ENCODE results near the gene OPTN.
"Not testable (repeated sequence)": the region's sequence is repeated elsewhere in the genome, so short reads cannot be mapped to it uniquely, and the experiment has no call there.

Gene OPTN

GRCh38 chr10:13139150-13139549 lies 39.2 kb downstream of the OPTN start:
- peaks cover 51% of the 10 kb centered on the region for H3K36me3 Mint-ChIP-seq
- ATAC-seq: no peak
- no peaks in the 10 kb centered on the region for H3K27me3 Mint-ChIP-seq
- no peak overlapping the region for H3K27ac Mint-ChIP-seq
- H3K4me3 Mint-ChIP-seq: no peak overlapping the region
- no peaks in the 10 kb centered on the region for H3K9me3 Mint-ChIP-seq
- no peaks in the 10 kb centered on the region for H3K4me1 Mint-ChIP-seq

- H3K9me3 Mint-ChIP-seq: peaks cover 1% of the 10 kb centered on the region
- H3K27me3 Mint-ChIP-seq: no peaks in the 10 kb centered on the region
- H3K27ac Mint-ChIP-seq: no peak overlapping the region
- no peak overlapping the region for H3K4me3 Mint-ChIP-seq
- no peaks in the 10 kb centered on the region for H3K4me1 Mint-ChIP-seq
- ATAC-seq: no peak
- H3K36me3 Mint-ChIP-seq: peaks cover 51% of the 10 kb centered on the region
These were observed 39.7 kb downstream of the OPTN start for GRCh38 chr10:13139676-13140075.

DNA sequence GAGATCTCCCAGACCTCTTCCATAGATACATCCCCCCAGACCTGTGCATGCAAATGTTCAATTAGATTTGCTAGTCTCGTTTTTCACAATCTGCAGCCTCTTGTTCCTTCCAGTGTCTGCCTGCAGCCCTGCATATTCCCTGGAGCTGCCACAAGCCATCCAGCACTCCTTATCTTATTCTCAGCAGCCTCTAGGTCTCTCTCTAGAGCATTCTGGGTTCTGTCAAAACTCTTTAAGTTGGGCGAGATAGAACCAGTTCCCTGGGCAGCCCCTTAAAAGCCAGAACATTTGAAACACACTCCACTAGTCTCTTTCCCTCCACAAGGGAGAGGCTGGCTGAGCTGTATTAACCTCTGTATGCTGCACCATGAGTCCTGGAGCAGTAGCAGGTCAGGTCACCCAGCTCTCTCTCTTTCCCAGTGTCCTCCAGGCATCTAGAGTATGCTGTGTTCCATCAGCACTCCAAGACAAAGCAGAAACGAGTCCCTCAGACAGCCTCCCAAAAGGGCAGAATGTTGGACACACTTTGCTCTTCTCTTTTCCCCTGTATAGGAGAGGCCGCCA lies 40.7 kb downstream of the OPTN start:
- Mint-ChIP-seq H3K4me1 (no peaks in the 10 kb centered on the region), H3K27ac (no peak overlapping the region), H3K36me3 (peaks cover 51% of the 10 kb centered on the region), H3K9me3 (peaks cover 8% of the 10 kb centered on the region), H3K4me3 (no peak overlapping the region), H3K27me3 (no peaks in the 10 kb centered on the region)
- no peak for ATAC-seq

GRCh38 chr10:13143766-13144165 lies 43.8 kb downstream of the OPTN start:
- Mint-ChIP-seq H3K4me1 (no peaks in the 10 kb centered on the region), H3K9me3 (peaks cover 8% of the 10 kb centered on the region), H3K27me3 (no peaks in the 10 kb centered on the region), H3K4me3 (no peak overlapping the region), H3K36me3 (peaks cover 38% of the 10 kb centered on the region), H3K27ac (no peak overlapping the region)
- no peak for ATAC-seq

DNA sequence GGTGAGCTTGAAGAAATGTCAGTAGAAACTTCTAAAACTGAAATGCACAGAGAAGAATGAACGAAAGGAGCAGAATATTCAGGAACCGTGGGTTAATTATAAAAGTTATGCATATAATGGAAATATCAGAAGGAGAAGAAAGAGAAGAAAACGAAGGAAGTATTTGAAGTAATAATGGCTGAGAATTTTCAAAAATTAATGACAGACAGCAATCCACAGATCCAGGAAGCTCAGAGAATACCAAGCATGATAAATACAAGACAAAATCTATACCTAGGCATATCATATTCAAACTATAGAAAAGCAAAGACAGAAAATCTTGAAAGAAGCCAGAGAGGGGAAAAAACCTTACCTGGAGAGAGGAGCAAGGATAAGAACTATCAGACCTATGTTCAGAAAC lies 44.9 kb downstream of the OPTN start:
- ATAC-seq: no peak
- no peaks in the 10 kb centered on the region for H3K27me3 Mint-ChIP-seq
- peaks cover 38% of the 10 kb centered on the region for H3K36me3 Mint-ChIP-seq
- no peaks in the 10 kb centered on the region for H3K4me1 Mint-ChIP-seq
- H3K27ac Mint-ChIP-seq: no peak overlapping the region
- peaks cover 8% of the 10 kb centered on the region for H3K9me3 Mint-ChIP-seq
- H3K4me3 Mint-ChIP-seq: no peak overlapping the region

DNA sequence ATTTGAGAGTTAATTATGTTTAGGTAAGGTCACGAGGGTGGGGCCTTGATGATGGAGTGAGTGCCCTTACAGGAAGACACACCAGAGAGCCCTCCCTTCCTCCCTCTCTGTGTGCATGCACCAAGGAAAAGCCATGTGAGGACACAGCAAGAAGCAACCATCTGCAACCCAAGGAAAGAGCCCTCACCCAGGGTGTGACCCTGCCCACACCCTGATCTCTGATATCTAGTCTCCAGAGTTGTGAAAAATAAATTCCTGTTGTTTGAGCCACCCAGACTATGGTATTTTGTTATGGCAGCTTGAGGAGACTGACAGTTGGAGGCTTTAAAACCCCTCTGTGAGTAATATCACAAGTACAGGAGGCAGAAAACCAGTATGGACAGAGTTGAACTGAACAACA lies 46.4 kb downstream of the OPTN start:
- H3K9me3 Mint-ChIP-seq: peaks cover 8% of the 10 kb centered on the region
- ATAC-seq: no peak
- peaks cover 23% of the 10 kb centered on the region for H3K36me3 Mint-ChIP-seq
- no peak overlapping the region for H3K27ac Mint-ChIP-seq
- H3K27me3 Mint-ChIP-seq: no peaks in the 10 kb centered on the region
- no peak overlapping the region for H3K4me3 Mint-ChIP-seq
- H3K4me1 Mint-ChIP-seq: no peaks in the 10 kb centered on the region

GRCh38 chr10:13147161-13147560 lies 47.2 kb downstream of the OPTN start:
- no peak overlapping the region for H3K4me3 Mint-ChIP-seq
- peaks cover 23% of the 10 kb centered on the region for H3K36me3 Mint-ChIP-seq
- peaks cover 8% of the 10 kb centered on the region for H3K9me3 Mint-ChIP-seq
- H3K27ac Mint-ChIP-seq: no peak overlapping the region
- no peak for ATAC-seq
- no peaks in the 10 kb centered on the region for H3K27me3 Mint-ChIP-seq
- H3K4me1 Mint-ChIP-seq: no peaks in the 10 kb centered on the region

DNA sequence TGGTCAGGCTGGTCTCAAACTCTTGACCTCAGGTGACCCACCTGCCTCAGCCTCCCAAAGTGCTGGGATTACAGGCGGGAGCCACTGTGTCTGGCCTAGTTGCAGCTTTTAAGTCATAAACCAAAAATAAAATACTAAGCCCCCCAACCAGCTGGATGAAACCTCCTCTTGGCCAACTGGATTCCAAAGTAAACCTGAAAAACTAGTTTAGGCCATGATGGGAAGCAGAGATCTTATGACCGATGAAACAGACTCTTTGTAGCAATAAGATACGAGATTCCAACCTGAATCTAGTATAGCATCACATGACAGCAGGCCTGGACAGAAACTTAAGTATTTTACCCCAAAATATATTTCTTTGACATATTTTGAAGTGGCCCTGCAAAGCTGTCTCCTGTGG lies 52.3 kb downstream of the OPTN start:
- Mint-ChIP-seq H3K4me3 (no peak overlapping the region), H3K4me1 (no peaks in the 10 kb centered on the region), H3K27me3 (no peaks in the 10 kb centered on the region), H3K36me3 (no peaks in the 10 kb centered on the region), H3K9me3 (no peaks in the 10 kb centered on the region), H3K27ac (no peak overlapping the region)
- ATAC-seq: no peak

- not testable (repeated sequence) for H3K4me1 Mint-ChIP-seq, ATAC-seq, H3K4me3 Mint-ChIP-seq, H3K27me3 Mint-ChIP-seq, H3K27ac Mint-ChIP-seq, H3K36me3 Mint-ChIP-seq, H3K9me3 Mint-ChIP-seq
These were observed 55.9 kb downstream of the OPTN start for GRCh38 chr10:13155860-13156259.

DNA sequence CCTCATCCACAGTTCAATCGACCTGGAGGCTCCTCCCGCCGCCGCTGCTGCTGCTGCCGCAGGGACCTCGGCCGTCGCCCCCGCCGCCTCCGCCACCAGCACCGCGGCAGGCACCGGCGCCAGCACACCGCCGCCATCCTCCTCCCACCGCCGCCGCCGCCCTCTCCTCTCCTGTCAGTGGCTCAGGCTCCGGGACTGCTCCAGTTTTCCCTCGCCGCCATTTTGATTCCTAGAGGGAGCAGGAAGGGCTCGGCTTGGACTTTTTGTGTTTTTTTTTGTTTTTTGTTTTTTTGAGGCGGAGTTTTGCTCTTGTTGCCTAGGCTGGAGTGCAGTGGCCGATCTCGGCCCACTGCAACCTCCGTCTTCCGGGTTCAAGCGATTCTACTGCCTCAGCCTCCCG lies 58.4 kb downstream of the OPTN start:
- Mint-ChIP-seq H3K36me3 (no peaks in the 10 kb centered on the region), H3K9me3 (no peaks in the 10 kb centered on the region), H3K4me1 (peaks cover 14% of the 10 kb centered on the region), H3K27ac (peak overlapping the region; percentile 57), H3K4me3 (peak overlapping the region; percentile 73), H3K27me3 (no peaks in the 10 kb centered on the region)
- no peak for ATAC-seq

DNA sequence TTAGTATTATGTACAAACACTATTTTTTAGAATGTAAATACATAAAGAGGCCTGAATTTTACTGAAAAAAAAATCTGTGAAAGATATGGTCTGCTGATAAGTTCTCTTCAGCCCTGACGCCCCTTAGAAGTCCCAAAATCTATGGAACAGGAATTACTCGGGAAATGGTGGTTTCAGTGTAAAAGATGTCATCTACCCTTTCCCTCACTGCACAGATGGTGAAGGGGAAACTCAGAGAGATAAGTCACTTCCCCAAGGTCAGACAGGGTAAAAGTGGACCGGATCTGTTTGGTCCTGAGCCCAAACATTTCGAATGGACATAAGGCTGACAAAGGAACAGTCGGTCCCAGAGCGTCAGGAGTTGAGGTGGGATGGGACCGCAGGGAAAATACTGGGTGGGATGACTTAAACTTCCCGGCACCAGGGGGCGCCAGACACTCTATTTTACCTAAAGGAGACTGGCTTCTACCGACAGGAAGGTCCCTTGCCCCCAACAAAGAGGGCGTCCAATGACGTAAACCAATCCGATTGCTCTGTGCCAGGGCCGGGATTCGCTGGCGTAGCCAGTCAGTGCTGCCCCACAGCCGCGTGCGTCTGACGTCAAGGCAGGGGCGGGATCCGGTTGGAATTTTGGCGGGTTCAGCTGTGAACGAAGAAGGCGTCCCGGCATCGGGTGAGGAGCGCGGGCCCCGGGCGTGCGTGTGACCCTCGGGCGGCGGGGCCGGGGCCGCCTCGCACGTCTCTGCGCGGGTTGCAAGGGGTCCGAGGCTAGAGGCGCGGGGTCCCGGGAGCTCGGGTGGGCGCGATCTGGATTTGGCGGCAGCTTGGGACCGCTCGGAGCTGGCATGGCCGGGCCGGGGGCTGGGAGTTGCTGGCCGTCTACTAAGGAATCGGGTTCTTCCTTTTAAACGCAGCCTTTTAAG lies 61.2 kb downstream of the OPTN start, which contains the start of gene MCM10:
Gene MCM10, plus strand, starts transcription at position 625 of the 923 bp plus-strand sequence. CDS start 2,645 bp downstream, outside the sequence.
- peak within 1 kb of the TSS; percentile 77 for H3K4me3 Mint-ChIP-seq
- no peaks in the 10 kb centered on the region for H3K36me3 Mint-ChIP-seq
- peaks cover 14% of the 10 kb centered on the region for H3K4me1 Mint-ChIP-seq
- peak within 1 kb of the TSS; percentile 42 for H3K27ac Mint-ChIP-seq
- no peaks in the 10 kb centered on the region for H3K27me3 Mint-ChIP-seq
- no peaks in the 10 kb centered on the region for H3K9me3 Mint-ChIP-seq
- peak; percentile 100 for ATAC-seq

DNA sequence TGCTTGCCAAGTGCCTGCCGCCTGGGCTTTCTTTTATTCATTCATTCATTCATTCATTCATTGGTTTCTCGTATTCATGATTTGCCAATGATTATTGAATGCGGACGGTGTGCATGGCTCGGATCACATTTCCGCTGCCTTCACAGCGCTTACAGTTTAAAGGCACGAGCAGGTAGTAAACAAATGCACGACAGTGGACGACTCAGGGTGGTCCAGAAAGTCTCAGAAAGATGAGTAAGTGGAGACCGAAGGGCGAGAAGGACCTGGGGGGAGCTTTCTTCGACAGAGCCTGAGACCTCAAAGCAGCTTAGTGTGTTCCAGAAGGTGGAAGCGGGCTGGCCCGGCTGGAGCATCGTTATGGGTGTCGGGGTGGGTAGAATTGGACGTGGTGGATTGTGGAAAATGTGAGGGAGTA lies 61.9 kb downstream of the OPTN start:
- peak overlapping the region; percentile 42 for H3K27ac Mint-ChIP-seq
- ATAC-seq: no peak
- H3K9me3 Mint-ChIP-seq: no peaks in the 10 kb centered on the region
- H3K4me1 Mint-ChIP-seq: peaks cover 14% of the 10 kb centered on the region
- no peaks in the 10 kb centered on the region for H3K36me3 Mint-ChIP-seq
- peak overlapping the region; percentile 77 for H3K4me3 Mint-ChIP-seq
- H3K27me3 Mint-ChIP-seq: no peaks in the 10 kb centered on the region

GRCh38 chr10:13163859-13164258 lies 63.9 kb downstream of the OPTN start:
- no peak for ATAC-seq
- H3K36me3 Mint-ChIP-seq: no peaks in the 10 kb centered on the region
- H3K27ac Mint-ChIP-seq: no peak overlapping the region

GRCh38 chr10:13165177-13165576 lies 65.2 kb downstream of the OPTN start:
- Mint-ChIP-seq H3K36me3 (no peaks in the 10 kb centered on the region), H3K27ac (no peak overlapping the region), H3K27me3 (no peaks in the 10 kb centered on the region)

More at GRCh38 chr10:13163859-13164258, 63.9 kb downstream of the OPTN start:
- H3K27me3 Mint-ChIP-seq: no peaks in the 10 kb centered on the region
- no peaks in the 10 kb centered on the region for H3K9me3 Mint-ChIP-seq
- no peak overlapping the region for H3K4me3 Mint-ChIP-seq
- peaks cover 14% of the 10 kb centered on the region for H3K4me1 Mint-ChIP-seq

GRCh38 chr10:13167568-13167967 lies 67.6 kb downstream of the OPTN start:
- H3K9me3 Mint-ChIP-seq: no peaks in the 10 kb centered on the region
- H3K36me3 Mint-ChIP-seq: peaks cover 1% of the 10 kb centered on the region
- H3K4me1 Mint-ChIP-seq: no peaks in the 10 kb centered on the region
- no peak overlapping the region for H3K4me3 Mint-ChIP-seq
- no peak for ATAC-seq
- no peaks in the 10 kb centered on the region for H3K27me3 Mint-ChIP-seq
- H3K27ac Mint-ChIP-seq: no peak overlapping the region

More at GRCh38 chr10:13165177-13165576, 65.2 kb downstream of the OPTN start:
- no peaks in the 10 kb centered on the region for H3K9me3 Mint-ChIP-seq
- H3K4me1 Mint-ChIP-seq: peaks cover 14% of the 10 kb centered on the region
- no peak overlapping the region for H3K4me3 Mint-ChIP-seq
- no peak for ATAC-seq

- Mint-ChIP-seq H3K4me3 (no peak overlapping the region), H3K36me3 (peaks cover 5% of the 10 kb centered on the region), H3K27ac (no peak overlapping the region), H3K9me3 (no peaks in the 10 kb centered on the region), H3K27me3 (no peaks in the 10 kb centered on the region), H3K4me1 (no peaks in the 10 kb centered on the region)
- ATAC-seq: no peak
These were observed 68.8 kb downstream of the OPTN start for GRCh38 chr10:13168781-13169180.

Measured in stimulated activated memory B cell treated with anti-CD40 and anti-IgM and Interleukin-4, amounts not matched to agents 10 μg/mL and 1 μg/mL and 100 μg/mL, for 72 hours (primary cell).